Esophagus squamous epithelium (tissue), 4 donors: ENCODE measurements around the gene ZEB2.

Source experiments
- POLR2A ChIP-seq, 4 donors: fragments of 450-650 bp; IDR thresholded peaks; one replicate each; pipeline ENCODE4 v1.6.1; 2017; ENCODE audit warnings: antibody characterized with exemption in 4 of 4, mild to moderate bottlenecking in 4 of 4, moderate library complexity in 3 of 4
- TF ChIP-seq, protein P1 (sequence below), 6 experiments: fragments of 450-650 bp in 4 of 6; fragments of 200-600 bp in 2 of 6; sonication (generic) in 2 of 6; IDR thresholded peaks; one replicate each; pipeline ENCODE4 v1.5.1; 2016 to 2019; ENCODE audit warnings: antibody characterized with exemption in 6 of 6, mild to moderate bottlenecking in 4 of 6, moderate library complexity in 4 of 6

DNA sequence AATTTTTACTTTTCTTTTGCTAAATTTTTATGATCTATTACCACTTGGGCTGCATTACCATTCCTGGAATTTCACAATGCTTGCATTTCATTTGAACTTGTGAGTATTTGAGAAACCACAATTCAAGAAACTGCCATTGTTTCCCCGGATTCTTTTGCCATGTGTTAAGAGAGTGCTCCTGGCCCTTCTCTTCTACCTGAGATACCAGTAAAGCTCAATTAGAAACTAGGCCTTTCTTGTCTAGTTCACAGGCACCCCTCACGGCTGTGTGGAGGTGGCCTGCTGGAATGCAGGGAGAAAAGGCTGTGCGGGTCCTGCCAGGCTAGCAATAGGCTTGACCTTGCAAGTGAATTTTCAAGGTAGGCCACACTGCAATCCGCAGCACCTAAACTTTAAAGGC is 40.8 kb downstream of the ZEB2 start:
- TF ChIP-seq, protein P1, sequence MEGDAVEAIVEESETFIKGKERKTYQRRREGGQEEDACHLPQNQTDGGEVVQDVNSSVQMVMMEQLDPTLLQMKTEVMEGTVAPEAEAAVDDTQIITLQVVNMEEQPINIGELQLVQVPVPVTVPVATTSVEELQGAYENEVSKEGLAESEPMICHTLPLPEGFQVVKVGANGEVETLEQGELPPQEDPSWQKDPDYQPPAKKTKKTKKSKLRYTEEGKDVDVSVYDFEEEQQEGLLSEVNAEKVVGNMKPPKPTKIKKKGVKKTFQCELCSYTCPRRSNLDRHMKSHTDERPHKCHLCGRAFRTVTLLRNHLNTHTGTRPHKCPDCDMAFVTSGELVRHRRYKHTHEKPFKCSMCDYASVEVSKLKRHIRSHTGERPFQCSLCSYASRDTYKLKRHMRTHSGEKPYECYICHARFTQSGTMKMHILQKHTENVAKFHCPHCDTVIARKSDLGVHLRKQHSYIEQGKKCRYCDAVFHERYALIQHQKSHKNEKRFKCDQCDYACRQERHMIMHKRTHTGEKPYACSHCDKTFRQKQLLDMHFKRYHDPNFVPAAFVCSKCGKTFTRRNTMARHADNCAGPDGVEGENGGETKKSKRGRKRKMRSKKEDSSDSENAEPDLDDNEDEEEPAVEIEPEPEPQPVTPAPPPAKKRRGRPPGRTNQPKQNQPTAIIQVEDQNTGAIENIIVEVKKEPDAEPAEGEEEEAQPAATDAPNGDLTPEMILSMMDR (IDR thresholded peaks at IDR 0.05), result no peak
- TF ChIP-seq POLR2A (IDR thresholded peaks at IDR 0.05), result no peak
